Neural cell (in vitro differentiated cells): ENCODE results near the gene ABHD17B. TPM values are rescaled to one million over a fixed set of nuclear protein-coding genes. Genes with fewer than 3 reads are reported as not detected.

ENCODE experiments used
- H2AFZ ChIP-seq: fragments of 200-600, 300-800 bp; sonication (generic), shearing (Covaris generic); 2 replicates; pipeline ENCODE4 v1.6.0; 2014; ENCODE audit warnings: low read depth, mild to moderate bottlenecking, antibody characterized with exemption, low read length, moderate library complexity
- H3F3A ChIP-seq: fragments of 200-600 bp; shearing (Covaris generic); 2 replicates; pipeline ENCODE4 v1.6.1; 2016; ENCODE audit warnings: mild to moderate bottlenecking, moderate library complexity, mixed read lengths, antibody characterized with exemption, low read length; ENCODE audit not compliant: insufficient read depth, poor library complexity, severe bottlenecking
- H3K27ac ChIP-seq: fragments of 200-600, 300-800 bp; sonication (generic), shearing (Covaris generic); 2 replicates; pipeline ENCODE4 v1.5.1; 2014; ENCODE audit warnings: mild to moderate bottlenecking, low read length, moderate library complexity
- H3K27me3 ChIP-seq: fragments of 300-800, 200-600 bp; sonication (generic), shearing (Covaris generic); 2 replicates; pipeline ENCODE4 v1.6.0; 2014; ENCODE audit warnings: mild to moderate bottlenecking, low read depth, low read length, moderate library complexity; ENCODE audit not compliant: insufficient read depth
- H3K36me3 ChIP-seq: fragments of 300-800, 200-600 bp; sonication (generic), shearing (Covaris generic); 2 replicates; pipeline ENCODE4 v1.5.1; 2014; ENCODE audit warnings: mild to moderate bottlenecking, antibody characterized with exemption, low read length, moderate library complexity; ENCODE audit not compliant: insufficient read depth
- H3K4me2 ChIP-seq: fragments of 300-800, 200-600 bp; sonication (generic), shearing (Covaris generic); 2 replicates; pipeline ENCODE4 v1.6.0; 2014; ENCODE audit warnings: mild to moderate bottlenecking, low read length
- H3K4me3 ChIP-seq: fragments of 300-800, 200-600 bp; sonication (generic), shearing (Covaris generic); 2 replicates; pipeline ENCODE4 v1.5.1; 2014; ENCODE audit warnings: mild to moderate bottlenecking, low read length, moderate library complexity
- H3K79me2 ChIP-seq: fragments of 200-600 bp; shearing (Covaris generic); replicated peaks from 2 replicates; pipeline ENCODE4 v1.6.0; 2014; ENCODE audit warnings: mild to moderate bottlenecking, low read length, moderate library complexity; ENCODE audit not compliant: insufficient read depth
- H3K9ac ChIP-seq: fragments of 300-800, 200-600 bp; sonication (generic), shearing (Covaris generic); 2 replicates; pipeline ENCODE4 v1.6.1; 2016; ENCODE audit warnings: mild to moderate bottlenecking, low read length, mixed read lengths
- H3K9me2 ChIP-seq: fragments of 200-600 bp; shearing (Covaris generic); 2 replicates; pipeline ENCODE4 v1.6.1; 2016; ENCODE audit warnings: mild to moderate bottlenecking, low read length, mixed read lengths; ENCODE audit not compliant: insufficient read depth
- H3K9me3 ChIP-seq: fragments of 200-600, 300-800 bp; sonication (generic), shearing (Covaris generic); 2 replicates; pipeline ENCODE4 v1.6.1; 2016; ENCODE audit warnings: mild to moderate bottlenecking, mixed run types, low read length, moderate library complexity, mixed read lengths
- H4K20me1 ChIP-seq: fragments of 200-600 bp; shearing (Covaris generic); 2 replicates; pipeline ENCODE4 v1.6.1; 2016; ENCODE audit warnings: mild to moderate bottlenecking, mixed run types; ENCODE audit not compliant: insufficient read depth
- EP300 ChIP-seq: fragments of 450-650 bp; conservative IDR thresholded peaks from 2 replicates; pipeline ENCODE4 v1.6.1; 2014; ENCODE audit warnings: antibody characterized with exemption, mild to moderate bottlenecking, moderate library complexity; ENCODE audit not compliant: poor library complexity, severe bottlenecking
- EZH2 ChIP-seq: fragments of 200-600, 300-800 bp; shearing (Covaris generic), sonication (generic); IDR thresholded peaks from 2 replicates; pipeline ENCODE4 v1.6.1; 2014; ENCODE audit warnings: antibody characterized with exemption, low read length, borderline replicate concordance, mild to moderate bottlenecking; ENCODE audit not compliant: insufficient read depth, poor library complexity, severe bottlenecking
- MXI1 ChIP-seq: fragments of 450-650 bp; conservative IDR thresholded peaks from 2 replicates; pipeline ENCODE4 v1.6.1; 2014; ENCODE audit warnings: antibody characterized with exemption, mild to moderate bottlenecking; ENCODE audit not compliant: poor library complexity, severe bottlenecking
- POLR2AphosphoS5 ChIP-seq: IDR thresholded peaks from 2 replicates; pipeline ENCODE4 v1.6.1; 2012
- RAD21 ChIP-seq: fragments of 450-650 bp; conservative IDR thresholded peaks from 2 replicates; pipeline ENCODE4 v1.6.1; 2014; ENCODE audit warnings: antibody characterized with exemption, mild to moderate bottlenecking, moderate library complexity
- SMC3 ChIP-seq: fragments of 450-650 bp; conservative IDR thresholded peaks from 2 replicates; pipeline ENCODE4 v1.6.1; 2014; ENCODE audit warnings: antibody characterized with exemption, mild to moderate bottlenecking, moderate library complexity; ENCODE audit not compliant: poor library complexity
- TAF1 ChIP-seq: IDR thresholded peaks from 2 replicates; pipeline ENCODE4 v1.6.1; 2012; ENCODE audit warnings: low read depth
- polyA plus RNA-seq: library from polyadenylated mRNA; depleted of rRNA; stranded (reverse); fragments of >200 nt; gene quantifications from 2 replicates; pipeline ENCODE4 v1.2.3, GENCODE V29; 2014
- TF ChIP-seq, protein P1 (sequence below): fragments of 450-650 bp; IDR thresholded peaks from 2 replicates; pipeline ENCODE4 v1.5.1; 2014; ENCODE audit warnings: antibody characterized with exemption, mild to moderate bottlenecking, moderate library complexity; ENCODE audit not compliant: poor library complexity, severe bottlenecking
- TF ChIP-seq, protein P2 (sequence below): IDR thresholded peaks from 2 replicates; pipeline ENCODE4 v1.6.1; 2012; ENCODE audit warnings: borderline replicate concordance

Gene ABHD17B
- polyA plus RNA-seq, 1 donor from 2014 or later: 53.0 TPM

DNA sequence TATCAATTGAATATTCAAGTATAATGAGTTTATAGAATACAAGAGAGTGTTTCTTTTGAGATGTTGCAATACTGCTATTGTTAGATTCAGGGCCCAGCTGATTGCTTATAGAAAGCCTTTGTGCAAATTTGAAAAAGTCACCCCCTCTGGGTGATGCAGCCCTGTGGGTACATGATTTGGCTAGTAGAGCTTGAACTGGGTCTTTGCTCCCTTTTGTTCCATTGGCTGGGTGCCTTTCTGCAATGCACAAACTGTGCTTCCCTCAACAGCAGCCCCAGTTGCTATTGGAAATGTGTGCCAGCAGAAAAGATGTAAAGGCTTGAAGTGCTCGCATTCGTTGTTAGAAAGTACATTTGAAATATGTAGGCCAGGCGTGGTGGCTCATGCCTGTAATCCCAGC lies 80.8 kb downstream of the ABHD17B start:
- H2AFZ ChIP-seq: no peak overlapping the region
- no peaks in the 10 kb centered on the region for H3K36me3 ChIP-seq
- peaks cover 6% of the 10 kb centered on the region for H3K9me3 ChIP-seq
- H3K27me3 ChIP-seq: no peaks in the 10 kb centered on the region
- no peak overlapping the region for H3K27ac ChIP-seq
- H3F3A ChIP-seq: no peaks in the 10 kb centered on the region
- H4K20me1 ChIP-seq: no peaks in the 10 kb centered on the region
- H3K4me2 ChIP-seq: no peak overlapping the region
- H3K4me3 ChIP-seq: no peak overlapping the region
- no peak overlapping the region for H3K9ac ChIP-seq
- H3K79me2 ChIP-seq: no peaks in the 10 kb centered on the region
- H3K9me2 ChIP-seq: no peaks in the 10 kb centered on the region
- no peak for TF ChIP-seq MXI1
- no peak for TF ChIP-seq TAF1
- no peak for TF ChIP-seq EZH2
- TF ChIP-seq, protein P1, sequence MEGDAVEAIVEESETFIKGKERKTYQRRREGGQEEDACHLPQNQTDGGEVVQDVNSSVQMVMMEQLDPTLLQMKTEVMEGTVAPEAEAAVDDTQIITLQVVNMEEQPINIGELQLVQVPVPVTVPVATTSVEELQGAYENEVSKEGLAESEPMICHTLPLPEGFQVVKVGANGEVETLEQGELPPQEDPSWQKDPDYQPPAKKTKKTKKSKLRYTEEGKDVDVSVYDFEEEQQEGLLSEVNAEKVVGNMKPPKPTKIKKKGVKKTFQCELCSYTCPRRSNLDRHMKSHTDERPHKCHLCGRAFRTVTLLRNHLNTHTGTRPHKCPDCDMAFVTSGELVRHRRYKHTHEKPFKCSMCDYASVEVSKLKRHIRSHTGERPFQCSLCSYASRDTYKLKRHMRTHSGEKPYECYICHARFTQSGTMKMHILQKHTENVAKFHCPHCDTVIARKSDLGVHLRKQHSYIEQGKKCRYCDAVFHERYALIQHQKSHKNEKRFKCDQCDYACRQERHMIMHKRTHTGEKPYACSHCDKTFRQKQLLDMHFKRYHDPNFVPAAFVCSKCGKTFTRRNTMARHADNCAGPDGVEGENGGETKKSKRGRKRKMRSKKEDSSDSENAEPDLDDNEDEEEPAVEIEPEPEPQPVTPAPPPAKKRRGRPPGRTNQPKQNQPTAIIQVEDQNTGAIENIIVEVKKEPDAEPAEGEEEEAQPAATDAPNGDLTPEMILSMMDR: no peak
- TF ChIP-seq POLR2AphosphoS5: no peak
- TF ChIP-seq, protein P2, sequence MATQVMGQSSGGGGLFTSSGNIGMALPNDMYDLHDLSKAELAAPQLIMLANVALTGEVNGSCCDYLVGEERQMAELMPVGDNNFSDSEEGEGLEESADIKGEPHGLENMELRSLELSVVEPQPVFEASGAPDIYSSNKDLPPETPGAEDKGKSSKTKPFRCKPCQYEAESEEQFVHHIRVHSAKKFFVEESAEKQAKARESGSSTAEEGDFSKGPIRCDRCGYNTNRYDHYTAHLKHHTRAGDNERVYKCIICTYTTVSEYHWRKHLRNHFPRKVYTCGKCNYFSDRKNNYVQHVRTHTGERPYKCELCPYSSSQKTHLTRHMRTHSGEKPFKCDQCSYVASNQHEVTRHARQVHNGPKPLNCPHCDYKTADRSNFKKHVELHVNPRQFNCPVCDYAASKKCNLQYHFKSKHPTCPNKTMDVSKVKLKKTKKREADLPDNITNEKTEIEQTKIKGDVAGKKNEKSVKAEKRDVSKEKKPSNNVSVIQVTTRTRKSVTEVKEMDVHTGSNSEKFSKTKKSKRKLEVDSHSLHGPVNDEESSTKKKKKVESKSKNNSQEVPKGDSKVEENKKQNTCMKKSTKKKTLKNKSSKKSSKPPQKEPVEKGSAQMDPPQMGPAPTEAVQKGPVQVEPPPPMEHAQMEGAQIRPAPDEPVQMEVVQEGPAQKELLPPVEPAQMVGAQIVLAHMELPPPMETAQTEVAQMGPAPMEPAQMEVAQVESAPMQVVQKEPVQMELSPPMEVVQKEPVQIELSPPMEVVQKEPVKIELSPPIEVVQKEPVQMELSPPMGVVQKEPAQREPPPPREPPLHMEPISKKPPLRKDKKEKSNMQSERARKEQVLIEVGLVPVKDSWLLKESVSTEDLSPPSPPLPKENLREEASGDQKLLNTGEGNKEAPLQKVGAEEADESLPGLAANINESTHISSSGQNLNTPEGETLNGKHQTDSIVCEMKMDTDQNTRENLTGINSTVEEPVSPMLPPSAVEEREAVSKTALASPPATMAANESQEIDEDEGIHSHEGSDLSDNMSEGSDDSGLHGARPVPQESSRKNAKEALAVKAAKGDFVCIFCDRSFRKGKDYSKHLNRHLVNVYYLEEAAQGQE: no peak
- no peak for TF ChIP-seq EP300
- TF ChIP-seq SMC3: no peak
- TF ChIP-seq RAD21: no peak

DNA sequence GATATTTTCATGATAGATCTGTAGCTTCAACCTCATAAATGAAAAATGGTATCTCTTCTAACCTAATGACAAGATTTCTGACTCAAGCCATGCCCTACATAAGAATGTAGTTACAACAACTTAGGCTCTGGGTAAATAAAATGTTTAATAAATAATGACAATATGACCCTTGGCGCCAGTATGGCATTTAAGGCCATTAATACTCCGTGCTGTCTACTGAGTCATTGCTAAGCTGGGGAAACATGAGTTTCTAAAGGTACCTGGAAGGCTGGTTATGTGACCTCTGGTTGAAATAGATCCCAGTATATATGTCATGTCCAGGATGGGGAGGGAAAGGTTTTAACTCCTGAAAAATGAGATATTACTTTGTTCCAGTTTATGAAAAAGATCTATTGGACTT lies 84.7 kb downstream of the ABHD17B start:
- Histone ChIP-seq H3K4me3 (no peak overlapping the region), H4K20me1 (no peaks in the 10 kb centered on the region), H3K27me3 (no peaks in the 10 kb centered on the region), H3K9me3 (no peaks in the 10 kb centered on the region), H3K79me2 (no peaks in the 10 kb centered on the region), H2AFZ (no peak overlapping the region), H3K9ac (no peak overlapping the region), H3F3A (no peaks in the 10 kb centered on the region), H3K9me2 (no peaks in the 10 kb centered on the region), H3K27ac (no peak overlapping the region), H3K36me3 (no peaks in the 10 kb centered on the region), H3K4me2 (no peak overlapping the region)
- TF ChIP-seq EP300 (no peak), RAD21 (no peak), EZH2 (no peak), MXI1 (no peak), TAF1 (no peak)
- TF ChIP-seq, protein P1: no peak
- TF ChIP-seq, protein P2: no peak
